BJ (cell line): Measurements from ENCODE around the gene CYB5RL. TPM values are rescaled to one million over a fixed set of nuclear protein-coding genes. Genes with fewer than 3 reads are reported as not detected.

Source experiments
- CTCF ChIA-PET: fragments of 350-600 bp; formaldehyde crosslinking; extraction: SDS; loops from one replicate; lab custom pipeline; 2021; ENCODE audit warnings: antibody characterized with exemption, inconsistent platforms; lab: Yijun Ruan, JAX
- POLR2A ChIA-PET: fragments of 300-600 bp; sonication (Branson Sonifier 250); formaldehyde crosslinking; extraction: SDS; loops from one replicate; lab custom pipeline; 2021; ENCODE audit warnings: antibody characterized with exemption; lab: Charles Lee
- DNase-seq: peaks from one replicate; pipeline ENCODE4 v3.0.0-alpha.2; 2011; ENCODE audit warnings: low read depth
- H3K27me3 ChIP-seq: 2 replicates; pipeline ENCODE4 v1.6.0; 2011; ENCODE audit warnings: low read length; ENCODE audit not compliant: control insufficient read depth, insufficient read depth
- H3K36me3 ChIP-seq: 2 replicates; pipeline ENCODE4 v1.5.1; 2011; ENCODE audit warnings: low read length; ENCODE audit not compliant: control insufficient read depth, insufficient read depth
- H3K4me3 ChIP-seq: 2 replicates; pipeline ENCODE4 v1.5.1; 2011; ENCODE audit warnings: low read depth, mild to moderate bottlenecking, control low read depth, low read length
- polyA minus RNA-seq: library from RNA; depleted of rRNA, polyadenylated mRNA; stranded (reverse); fragments of >200 nt; gene quantifications from 2 replicates; pipeline ENCODE4 v1.2.3, GENCODE V29; 2011; rRNA and poly(A)+ RNA removed
- polyA plus RNA-seq: library from polyadenylated mRNA; depleted of rRNA; stranded (reverse); fragments of >200 nt; gene quantifications from 2 replicates; pipeline ENCODE4 v1.2.3, GENCODE V29; 2011; rRNA removed
- TF ChIP-seq, protein P1 (sequence below): IDR thresholded peaks from 2 replicates; pipeline ENCODE4 v1.5.1; 2011; ENCODE audit warnings: low read depth, mild to moderate bottlenecking, control low read depth, inconsistent platforms, low read length, moderate library complexity; ENCODE audit not compliant: insufficient read depth

CYB5RL gene, protein sequence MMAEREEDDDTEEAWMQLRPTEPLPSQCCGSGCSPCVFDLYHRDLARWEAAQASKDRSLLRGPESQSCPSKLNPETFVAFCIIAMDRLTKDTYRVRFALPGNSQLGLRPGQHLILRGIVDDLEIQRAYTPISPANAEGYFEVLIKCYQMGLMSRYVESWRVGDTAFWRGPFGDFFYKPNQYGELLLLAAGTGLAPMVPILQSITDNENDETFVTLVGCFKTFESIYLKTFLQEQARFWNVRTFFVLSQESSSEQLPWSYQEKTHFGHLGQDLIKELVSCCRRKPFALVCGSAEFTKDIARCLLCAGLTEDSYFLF
- polyA plus RNA-seq (3.2 and 4.0 TPM in 2 replicates), polyA minus RNA-seq (3.3 and 4.0 TPM in 2 replicates)

DNA sequence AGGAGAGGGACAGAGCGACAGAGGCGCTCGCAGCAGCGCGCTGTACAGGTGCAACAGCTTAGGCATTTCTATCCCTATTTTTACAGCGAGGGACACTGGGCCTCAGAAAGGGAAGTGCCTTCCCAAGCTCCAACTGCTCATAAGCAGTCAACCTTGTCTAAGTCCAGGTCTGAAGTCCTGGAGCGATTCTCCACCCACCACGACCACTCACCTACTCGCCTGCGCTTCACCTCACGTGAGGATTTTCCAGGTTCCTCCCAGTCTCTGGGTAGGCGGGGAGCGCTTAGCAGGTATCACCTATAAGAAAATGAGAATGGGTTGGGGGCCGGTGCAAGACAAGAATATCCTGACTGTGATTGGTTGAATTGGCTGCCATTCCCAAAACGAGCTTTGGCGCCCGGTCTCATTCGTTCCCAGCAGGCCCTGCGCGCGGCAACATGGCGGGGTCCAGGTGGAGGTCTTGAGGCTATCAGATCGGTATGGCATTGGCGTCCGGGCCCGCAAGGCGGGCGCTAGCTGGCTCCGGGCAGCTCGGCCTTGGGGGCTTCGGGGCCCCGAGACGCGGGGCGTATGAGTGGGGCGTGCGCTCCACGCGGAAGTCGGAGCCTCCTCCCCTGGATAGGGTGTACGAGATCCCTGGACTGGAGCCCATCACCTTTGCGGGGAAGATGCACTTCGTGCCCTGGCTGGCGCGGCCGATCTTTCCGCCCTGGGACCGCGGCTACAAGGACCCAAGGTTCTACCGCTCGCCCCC is at the start of gene CYB5RL, which contains the start of gene MRPL37:
TSS of gene CYB5RL (minus strand) at position 266 of the 754 bp plus-strand sequence. CDS start 4,414 bp downstream, outside the sequence.
TSS of gene MRPL37 (plus strand) at position 403 of the 754 bp plus-strand sequence. CDS start at position 480, 77 bp downstream.
- Histone ChIP-seq H3K27me3 (no peaks in the 10 kb centered on the region), H3K36me3 (no peaks in the 10 kb centered on the region; the same call in 1 of the 2 replicates), H3K4me3 (peak within 1 kb of the TSS; percentile 80)
- TF ChIP-seq, protein P1, sequence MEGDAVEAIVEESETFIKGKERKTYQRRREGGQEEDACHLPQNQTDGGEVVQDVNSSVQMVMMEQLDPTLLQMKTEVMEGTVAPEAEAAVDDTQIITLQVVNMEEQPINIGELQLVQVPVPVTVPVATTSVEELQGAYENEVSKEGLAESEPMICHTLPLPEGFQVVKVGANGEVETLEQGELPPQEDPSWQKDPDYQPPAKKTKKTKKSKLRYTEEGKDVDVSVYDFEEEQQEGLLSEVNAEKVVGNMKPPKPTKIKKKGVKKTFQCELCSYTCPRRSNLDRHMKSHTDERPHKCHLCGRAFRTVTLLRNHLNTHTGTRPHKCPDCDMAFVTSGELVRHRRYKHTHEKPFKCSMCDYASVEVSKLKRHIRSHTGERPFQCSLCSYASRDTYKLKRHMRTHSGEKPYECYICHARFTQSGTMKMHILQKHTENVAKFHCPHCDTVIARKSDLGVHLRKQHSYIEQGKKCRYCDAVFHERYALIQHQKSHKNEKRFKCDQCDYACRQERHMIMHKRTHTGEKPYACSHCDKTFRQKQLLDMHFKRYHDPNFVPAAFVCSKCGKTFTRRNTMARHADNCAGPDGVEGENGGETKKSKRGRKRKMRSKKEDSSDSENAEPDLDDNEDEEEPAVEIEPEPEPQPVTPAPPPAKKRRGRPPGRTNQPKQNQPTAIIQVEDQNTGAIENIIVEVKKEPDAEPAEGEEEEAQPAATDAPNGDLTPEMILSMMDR, result no peak
- CTCF ChIA-PET, result interaction anchor here (0.6 to 1.4 kb wide), 6 partner anchors 10 to 321 kb away, joined by 3 to 5 read pairs (median 3); no protein-coding TSS in a partner anchor
- POLR2A ChIA-PET, result interaction anchor here (0.5 kb wide), 1 partner anchor 29 kb away, joined by 3 read pairs; no protein-coding TSS in a partner anchor
- DNase-seq, result peak; percentile 77

DNA sequence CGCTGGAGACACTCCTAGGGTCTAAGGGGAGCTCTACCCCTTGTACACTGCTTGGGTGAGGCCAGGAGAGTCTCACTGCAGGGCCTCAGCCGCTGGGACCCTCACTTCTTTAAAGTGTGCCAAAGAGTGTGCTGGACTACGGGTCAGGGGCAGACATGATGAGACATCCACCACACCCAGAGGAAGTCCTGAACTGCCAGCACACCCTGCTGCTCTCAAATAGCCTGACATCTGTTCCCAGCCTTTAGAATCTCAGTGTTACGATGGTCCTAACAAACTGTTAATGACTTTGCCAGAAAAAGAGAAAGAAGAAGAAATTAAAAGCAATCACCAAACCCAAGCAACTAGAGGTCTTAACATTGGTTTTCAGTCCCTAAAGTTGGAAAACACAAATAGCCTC is 49.1 kb upstream of the CYB5RL start:
- TF ChIP-seq, protein P1, result no peak
- H3K27me3 ChIP-seq, result no peaks in the 10 kb centered on the region
- POLR2A ChIA-PET, result no interaction called here
- H3K4me3 ChIP-seq, result no peak overlapping the region
- peaks cover 14% of the 10 kb centered on the region for H3K36me3 ChIP-seq
- CTCF ChIA-PET, result no interaction called here
- DNase-seq, result no peak

DNA sequence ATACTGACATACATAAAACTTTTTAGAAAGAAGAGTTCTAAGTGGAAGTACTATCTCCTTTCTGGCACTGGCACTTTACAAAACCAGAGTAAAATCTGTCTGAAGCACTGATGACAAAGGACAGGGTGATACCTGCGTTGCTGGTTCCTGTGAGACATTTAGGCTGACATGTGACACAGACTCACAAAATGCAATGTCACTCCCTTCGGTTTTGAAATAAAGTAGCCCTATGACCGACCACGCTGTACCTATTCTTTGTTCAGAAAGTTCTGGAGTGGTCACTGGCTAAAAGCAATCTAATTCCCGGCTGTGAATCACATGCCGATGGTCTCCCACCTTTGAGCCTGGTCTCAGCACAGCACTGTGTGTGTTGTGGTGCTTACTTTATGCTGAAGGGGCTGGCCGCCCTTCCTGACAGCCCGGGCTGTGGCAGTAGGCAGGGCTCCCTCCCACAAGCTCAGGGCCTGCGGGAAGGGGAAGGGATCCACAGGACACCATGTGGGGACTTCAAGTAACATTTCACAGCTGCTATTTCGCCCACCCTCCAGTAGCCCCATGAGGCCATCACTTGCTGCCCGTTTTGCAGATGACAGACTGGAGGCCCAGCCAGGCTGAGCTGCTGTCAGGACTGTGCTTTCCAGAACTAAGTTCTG is 48.2 kb upstream of the CYB5RL start:
- ChIA-PET POLR2A (no interaction called here), CTCF (no interaction called here)
- Histone ChIP-seq H3K36me3 (peaks cover 17% of the 10 kb centered on the region), H3K4me3 (no peak overlapping the region), H3K27me3 (no peaks in the 10 kb centered on the region)
- DNase-seq, result no peak
- TF ChIP-seq, protein P1, result no peak

DNA sequence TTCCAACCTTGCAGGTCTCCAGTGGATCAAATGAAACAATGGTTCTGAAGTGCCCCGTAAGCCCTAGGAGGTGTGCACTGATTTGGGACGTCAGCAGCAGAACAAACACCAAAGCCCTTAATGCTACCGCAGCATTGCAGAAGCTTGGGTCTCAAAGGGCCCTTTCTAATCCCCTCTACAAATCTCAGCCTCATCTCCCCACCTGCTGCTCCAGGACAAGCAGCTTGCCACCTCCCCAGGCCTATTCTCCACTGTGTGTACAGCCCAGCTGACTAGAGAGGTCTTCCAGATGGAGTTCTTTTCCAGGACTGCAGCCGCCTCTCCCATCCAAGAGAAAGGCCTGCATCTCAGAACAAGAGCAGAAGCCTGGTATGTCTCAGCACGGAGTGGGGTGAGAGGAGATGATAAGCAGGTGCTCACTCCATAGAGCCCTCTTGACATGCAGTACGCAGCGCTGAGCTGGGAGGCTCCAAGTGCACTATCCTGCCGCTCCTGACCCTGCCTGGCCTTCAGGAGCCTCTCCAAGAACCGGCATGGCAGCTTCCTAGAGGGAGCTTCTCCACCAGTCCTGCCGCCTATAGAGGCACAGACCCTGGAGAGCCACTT is 46.4 kb upstream of the CYB5RL start:
- H3K27me3 ChIP-seq, result no peaks in the 10 kb centered on the region
- TF ChIP-seq, protein P1, result no peak
- POLR2A ChIA-PET, result no interaction called here
- H3K4me3 ChIP-seq, result no peak overlapping the region
- CTCF ChIA-PET, result no interaction called here
- no peak for DNase-seq
- H3K36me3 ChIP-seq, result peaks cover 20% of the 10 kb centered on the region
